Bronchial epithelial cell (primary cell): ENCODE results near the gene KMT5C. TPM values are rescaled to one million over a fixed set of nuclear protein-coding genes. Genes with fewer than 3 reads are reported as not detected.

Source experiments
- DNase-seq: peaks from one replicate; pipeline ENCODE4 v3.0.0-alpha.2; 2010; ENCODE audit warnings: low read depth
- FAIRE-seq: peaks from 2 replicates; lab custom pipeline; 2011; peaks lifted over from hg19 to GRCh38; lab: Jason Lieb, UNC
- H3K27me3 ChIP-seq: 2 replicates; pipeline ENCODE4 v1.5.1; 2011; ENCODE audit warnings: low read length; ENCODE audit not compliant: control insufficient read depth, insufficient read depth
- H3K36me3 ChIP-seq: 2 replicates; pipeline ENCODE4 v1.5.1; 2011; ENCODE audit warnings: low read length; ENCODE audit not compliant: control insufficient read depth, insufficient read depth
- H3K4me3 ChIP-seq: 2 replicates; pipeline ENCODE4 v1.5.1; 2011; ENCODE audit warnings: mild to moderate bottlenecking, low read depth, low read length, control low read depth
- CTCF ChIP-seq: IDR thresholded peaks from 2 replicates; pipeline ENCODE4 v1.5.1; 2011; ENCODE audit warnings: mild to moderate bottlenecking, moderate library complexity, low read length, control low read depth, inconsistent platforms; ENCODE audit not compliant: insufficient read depth, severe bottlenecking
- total RNA-seq: library from RNA; depleted of rRNA; stranded (reverse); fragments of >200 nt; gene quantifications from 2 replicates; pipeline ENCODE4 v1.2.1, GENCODE V29; 2014

The KMT5C gene
- total RNA-seq, 1 donor from 2014 or later, result 5.3 TPM

DNA sequence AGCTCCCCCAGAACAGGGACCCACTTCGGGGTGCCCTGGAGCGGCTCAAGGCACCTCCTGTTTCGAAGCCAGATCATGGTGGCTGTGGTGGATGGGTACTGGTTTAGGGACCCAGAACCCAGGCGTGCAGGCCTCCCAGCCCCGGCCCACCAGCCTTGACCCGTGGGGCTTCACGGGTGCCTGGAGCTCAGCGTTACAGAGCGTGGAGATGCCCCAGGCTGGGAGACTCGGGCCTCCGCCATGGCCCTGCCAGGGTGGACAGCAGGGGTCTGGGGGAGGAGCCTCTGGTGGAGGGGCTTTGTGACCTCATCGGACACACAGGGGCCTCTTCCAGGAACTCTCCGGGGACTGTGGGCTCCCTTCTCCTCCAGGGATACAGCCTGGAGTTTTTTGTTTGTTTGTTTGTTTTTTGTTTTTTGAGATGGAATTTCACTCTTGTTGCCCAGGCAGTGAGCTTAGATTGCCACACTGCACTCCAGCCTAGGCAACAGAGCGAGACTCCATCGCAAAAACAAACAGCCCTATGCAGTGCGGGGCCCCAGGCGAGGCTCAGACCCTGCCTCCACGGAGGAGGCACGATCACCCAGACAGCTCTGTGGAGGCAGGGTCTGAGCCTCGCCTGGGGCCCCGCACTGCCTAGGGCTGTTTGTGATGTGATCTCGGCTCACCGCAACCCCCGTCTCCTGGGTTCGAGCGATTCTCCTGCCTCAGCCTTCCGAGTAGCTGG, 23.5 kb downstream of the KMT5C start, which contains the start of gene GARIN5B:
Gene GARIN5B, minus strand, starts transcription at position 271 of the 727 bp plus-strand sequence. Its CDS starts 194 bp downstream, at position 77.
- FAIRE-seq, result no peak

DNA sequence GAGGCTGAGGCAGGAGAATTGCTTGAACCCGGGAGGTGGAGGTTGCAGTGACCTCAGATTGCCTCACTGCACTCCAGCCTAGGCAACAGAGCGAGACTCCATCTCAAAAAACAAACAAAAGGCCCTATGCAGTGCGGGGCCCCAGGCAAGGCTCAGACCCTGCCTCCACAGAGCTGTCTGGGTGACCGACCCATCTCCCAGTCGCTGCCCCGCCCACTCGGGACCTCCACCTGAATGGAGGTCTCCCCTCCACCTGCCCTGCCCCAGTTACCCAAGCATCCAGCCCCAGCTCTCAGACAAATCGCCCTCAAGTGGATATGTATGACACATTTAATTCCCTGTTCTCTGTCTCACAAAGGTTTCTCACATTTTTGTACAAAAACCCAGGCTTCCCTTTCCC, 25.6 kb downstream of the KMT5C start:
- Histone ChIP-seq H3K4me3 (no peak overlapping the region), H3K36me3 (no peaks in the 10 kb centered on the region), H3K27me3 (no peaks in the 10 kb centered on the region)
- no peak for TF ChIP-seq CTCF
- DNase-seq, result no peak
- FAIRE-seq, result no peak

More for the DNA sequence above, 23.5 kb downstream of the KMT5C start, which contains the start of gene GARIN5B:
- Histone ChIP-seq H3K4me3 (no peak within 1 kb of the TSS), H3K36me3 (no peaks in the 10 kb centered on the region), H3K27me3 (no peaks in the 10 kb centered on the region)
- no peak for TF ChIP-seq CTCF
- no peak for DNase-seq

DNA sequence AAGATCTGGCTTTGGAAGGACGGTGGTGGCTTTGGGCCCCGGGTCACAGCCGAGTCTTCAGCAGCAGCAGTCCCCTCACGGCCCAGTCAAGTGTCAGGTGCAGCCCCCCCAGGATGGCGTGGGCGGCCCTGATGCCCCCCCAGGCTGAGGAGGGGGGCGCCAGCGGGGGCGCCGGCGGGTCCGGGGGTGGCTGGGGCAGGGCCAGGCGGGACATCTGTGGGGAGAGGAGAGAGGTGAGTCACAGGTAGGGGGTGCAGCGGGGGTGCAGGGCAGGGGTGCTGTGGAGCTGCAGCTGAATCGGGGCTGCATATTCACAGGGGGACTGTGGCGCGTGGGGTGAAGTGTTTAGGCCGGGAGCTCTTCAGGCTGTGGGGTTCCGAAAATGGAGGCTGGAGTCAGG, 26.3 kb downstream of the KMT5C start:
- no peak for FAIRE-seq
- Histone ChIP-seq H3K4me3 (no peak overlapping the region), H3K36me3 (no peaks in the 10 kb centered on the region), H3K27me3 (no peaks in the 10 kb centered on the region)
- no peak for DNase-seq
- TF ChIP-seq CTCF, result no peak

DNA sequence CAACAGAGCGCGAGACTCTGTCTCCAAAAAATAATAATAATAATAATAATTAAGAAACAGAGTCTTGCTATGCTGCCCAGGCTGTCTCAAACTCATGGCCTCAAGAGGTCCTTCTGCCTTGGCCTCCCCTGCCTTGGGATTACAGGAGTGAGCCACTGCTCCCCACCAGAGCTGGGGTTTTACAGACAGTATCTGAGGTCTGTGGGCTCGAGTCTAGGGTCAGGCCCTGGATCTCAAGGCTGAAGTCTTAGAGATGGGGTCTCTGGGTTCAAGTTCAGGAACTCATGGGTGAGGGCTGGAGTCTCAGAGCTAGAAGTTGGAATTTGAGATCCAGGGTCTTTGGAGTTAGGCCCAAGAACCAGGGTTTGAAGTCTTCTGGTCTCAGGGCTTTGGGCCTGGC, 27.1 kb downstream of the KMT5C start:
- Histone ChIP-seq H3K36me3 (no peaks in the 10 kb centered on the region), H3K4me3 (no peak overlapping the region), H3K27me3 (peaks cover under 1% of the 10 kb centered on the region)
- no peak for TF ChIP-seq CTCF
- DNase-seq (no peak), FAIRE-seq (no peak)

GRCh38 chr19:55368106-55368505, 28.4 kb downstream of the KMT5C start:
- no peak for FAIRE-seq

More at GRCh38 chr19:55368106-55368505, 28.4 kb downstream of the KMT5C start:
- H3K4me3 ChIP-seq, result no peak overlapping the region
- no peak for DNase-seq
- H3K27me3 ChIP-seq, result peaks cover 2% of the 10 kb centered on the region
- H3K36me3 ChIP-seq, result no peaks in the 10 kb centered on the region
- no peak for TF ChIP-seq CTCF
